ENCODE measurements around the gene FBXO28. TPM values are rescaled to one million over a fixed set of nuclear protein-coding genes. Genes with fewer than 3 reads are reported as not detected.

FBXO28 gene
- total RNA-seq, 1 donor from 2014 or later, result 34.7 TPM

DNA sequence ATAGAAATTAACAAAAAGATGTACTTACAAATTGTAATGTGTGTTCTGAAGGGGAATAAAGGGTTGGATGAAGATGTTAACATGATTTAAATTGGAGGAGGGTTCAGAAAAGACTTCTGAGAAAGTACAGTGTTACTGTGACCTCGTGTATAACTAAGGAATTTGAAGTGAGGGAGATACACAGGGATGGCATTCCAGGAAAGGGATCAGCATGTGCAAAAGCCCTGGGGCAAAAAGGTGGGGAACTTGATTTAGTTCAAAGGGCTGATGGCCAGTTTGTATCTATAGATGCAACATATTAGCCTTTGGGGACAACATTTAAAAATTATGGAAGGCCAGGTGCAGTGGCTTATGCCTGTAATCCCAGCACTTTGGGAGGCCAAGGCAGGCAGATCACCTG, 35.8 kb downstream of the FBXO28 start:
- DNase-seq (ENCODE audit: extremely low read depth, low read depth, low spot score), result no peak

- DNase-seq (ENCODE audit: extremely low read depth, low read depth, low spot score), result no peak
Observed at GRCh38 chr1:224151117-224151516, 37.2 kb downstream of the FBXO28 start.

- no peak for DNase-seq (ENCODE audit: extremely low read depth, low read depth, low spot score)
Observed at GRCh38 chr1:224157316-224157715, 43.4 kb downstream of the FBXO28 start.

GRCh38 chr1:224159541-224159940, 45.6 kb downstream of the FBXO28 start:
- DNase-seq (ENCODE audit: extremely low read depth, low read depth, low spot score), result no peak

DNA sequence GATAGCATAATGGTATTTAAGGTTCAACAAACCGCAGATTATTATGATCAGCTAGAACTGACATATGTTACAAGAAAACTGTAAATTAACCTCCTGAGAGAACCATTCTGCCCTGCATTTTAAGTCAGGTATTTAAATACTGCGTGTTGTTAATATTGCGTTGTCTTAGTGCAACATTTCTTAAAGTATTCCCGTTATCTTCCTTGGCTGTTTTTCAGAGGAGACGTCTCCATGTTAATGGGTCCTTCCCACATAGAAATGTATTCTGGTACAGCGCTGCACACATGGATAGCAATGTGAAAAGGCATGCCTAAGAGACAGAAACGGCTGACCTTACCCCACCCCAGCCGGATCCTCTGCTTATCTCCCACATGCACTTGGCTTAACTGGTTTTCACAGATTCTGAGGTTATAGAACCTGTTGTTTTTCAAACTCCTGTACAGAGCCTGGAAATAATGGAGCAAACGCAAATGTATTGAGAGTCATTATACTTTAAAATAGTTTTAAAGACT, 46.3 kb downstream of the FBXO28 start:
- no peak for DNase-seq (ENCODE audit: extremely low read depth, low read depth, low spot score)

DNA sequence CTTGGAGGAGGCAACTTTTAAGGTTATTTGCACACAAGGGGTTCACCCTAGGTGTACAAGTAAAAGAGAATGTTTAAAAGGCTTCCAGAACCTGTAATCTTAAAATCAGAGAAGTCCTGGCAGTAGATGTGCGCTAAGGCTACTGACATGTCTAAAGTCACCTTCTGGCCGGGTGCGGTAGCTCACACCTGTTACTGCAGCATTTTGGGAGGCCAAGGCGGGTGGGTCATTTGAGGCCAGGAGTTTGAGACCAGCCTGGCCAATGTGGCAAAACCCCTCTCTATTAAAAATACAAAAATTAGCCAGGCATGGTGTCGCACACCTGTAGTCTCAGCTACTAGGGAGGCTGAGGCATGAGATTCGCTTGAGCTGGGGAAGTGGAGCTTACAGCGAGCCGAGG, 48.9 kb downstream of the FBXO28 start:
- no peak for DNase-seq (ENCODE audit: extremely low read depth, low read depth, low spot score)

- no peak for DNase-seq (ENCODE audit: extremely low read depth, low read depth, low spot score)
Observed at GRCh38 chr1:224163311-224163710, 49.4 kb downstream of the FBXO28 start.

DNA sequence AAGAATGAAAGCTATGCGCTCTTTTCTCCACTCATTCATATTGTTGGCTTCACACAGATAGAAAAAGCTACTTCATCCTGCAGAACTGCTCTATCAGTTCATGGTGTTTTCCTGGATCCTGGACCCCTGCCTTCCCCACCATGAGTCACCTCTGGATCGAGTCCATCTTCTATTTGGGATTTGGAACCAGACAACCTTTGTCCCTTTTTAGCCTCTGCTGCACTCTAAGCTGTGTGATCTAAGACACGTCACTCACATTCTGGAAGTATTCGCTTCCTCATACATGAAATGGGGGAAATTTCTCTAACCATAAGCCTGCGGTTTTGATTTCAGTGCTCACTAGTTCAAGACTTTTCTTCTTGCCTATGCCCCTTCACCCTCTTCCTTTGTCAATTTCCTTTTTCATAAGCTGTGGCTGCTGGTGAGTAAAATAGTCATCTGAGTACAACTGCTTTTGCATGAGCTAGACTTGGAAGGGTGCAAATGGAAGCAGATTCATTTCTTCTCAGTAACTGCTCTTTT, 55.0 kb downstream of the FBXO28 start:
- DNase-seq (ENCODE audit: extremely low read depth, low read depth, low spot score), result peak; percentile 47

- no peak for DNase-seq (ENCODE audit: extremely low read depth, low read depth, low spot score)
Observed at GRCh38 chr1:224169718-224170270, 55.9 kb downstream of the FBXO28 start.

DNA sequence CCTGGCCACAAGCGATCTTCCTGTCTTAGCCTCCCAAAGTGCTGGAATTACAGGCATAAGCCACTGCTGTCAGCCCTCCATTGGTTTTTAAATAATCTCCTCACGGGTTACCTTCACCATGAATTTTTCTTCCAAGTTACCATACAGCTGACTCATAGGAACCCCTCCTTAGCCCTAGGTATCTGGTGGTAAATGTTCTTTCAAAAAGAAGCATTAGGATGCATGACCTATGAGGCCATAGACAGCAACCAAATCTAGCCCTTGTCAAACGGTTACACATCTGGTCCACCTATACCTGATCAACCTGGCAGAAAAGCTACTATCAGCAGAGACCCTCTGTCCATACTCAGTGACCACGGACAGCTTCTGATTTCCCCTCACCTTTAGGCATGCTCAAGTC, 56.4 kb downstream of the FBXO28 start:
- DNase-seq (ENCODE audit: extremely low read depth, low read depth, low spot score), result no peak

DNA sequence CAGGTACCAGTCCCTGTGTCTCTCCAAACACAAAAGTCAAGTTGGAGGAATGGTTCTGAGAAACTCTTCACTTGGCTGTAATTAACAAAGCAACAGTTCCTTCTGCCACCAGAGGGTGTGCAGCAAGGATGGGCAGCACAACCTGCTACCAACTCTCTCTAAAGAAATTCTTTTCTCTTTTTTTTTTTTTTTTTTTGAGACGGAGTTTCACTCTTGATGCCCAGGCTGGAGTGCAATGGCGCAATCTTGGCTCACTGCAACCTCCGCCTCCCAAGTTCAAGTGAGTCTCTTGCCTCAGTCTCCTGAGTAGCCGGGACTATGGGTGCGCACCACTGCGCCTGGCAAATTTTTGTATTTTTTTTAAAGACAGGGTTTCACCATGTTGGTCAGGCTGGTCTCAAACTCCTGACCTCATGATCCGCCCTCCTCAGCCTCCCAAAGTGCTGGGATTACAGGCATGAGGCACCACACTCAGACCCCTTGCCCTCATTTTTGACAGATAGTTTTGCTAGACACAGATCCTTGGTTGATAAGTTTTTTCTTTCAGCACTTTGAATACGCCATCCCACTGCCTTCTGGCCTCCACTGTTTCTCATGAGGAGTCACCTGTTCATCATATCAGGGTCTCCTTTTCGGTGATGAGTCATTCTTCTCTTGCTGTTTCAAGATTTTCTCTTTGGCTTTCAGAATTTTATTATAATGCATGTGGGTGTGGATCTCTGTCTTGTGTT, 57.0 kb downstream of the FBXO28 start:
- DNase-seq (ENCODE audit: extremely low read depth, low read depth, low spot score), result no peak

DNA sequence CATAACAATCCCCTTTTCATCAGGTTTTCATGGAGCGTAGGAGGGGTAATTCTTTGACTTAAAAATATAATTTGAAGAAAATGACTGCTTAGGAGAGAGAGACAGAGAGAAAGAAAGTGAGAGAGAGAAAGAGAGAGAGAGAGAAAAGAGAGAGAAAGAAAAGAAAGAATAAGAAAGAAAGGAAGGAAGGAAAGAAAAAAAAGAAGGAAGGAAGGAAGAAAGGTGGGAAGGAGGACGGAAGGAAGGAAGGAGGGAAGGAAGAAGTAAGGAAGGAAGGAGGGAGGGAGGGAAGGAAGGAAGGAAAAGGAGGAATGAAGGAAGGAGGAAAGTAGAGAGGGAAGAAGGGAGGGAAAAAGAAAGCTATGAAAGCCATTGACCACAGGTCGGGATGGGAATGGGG, 58.3 kb downstream of the FBXO28 start:
- no peak for DNase-seq (ENCODE audit: extremely low read depth, low read depth, low spot score)

DNA sequence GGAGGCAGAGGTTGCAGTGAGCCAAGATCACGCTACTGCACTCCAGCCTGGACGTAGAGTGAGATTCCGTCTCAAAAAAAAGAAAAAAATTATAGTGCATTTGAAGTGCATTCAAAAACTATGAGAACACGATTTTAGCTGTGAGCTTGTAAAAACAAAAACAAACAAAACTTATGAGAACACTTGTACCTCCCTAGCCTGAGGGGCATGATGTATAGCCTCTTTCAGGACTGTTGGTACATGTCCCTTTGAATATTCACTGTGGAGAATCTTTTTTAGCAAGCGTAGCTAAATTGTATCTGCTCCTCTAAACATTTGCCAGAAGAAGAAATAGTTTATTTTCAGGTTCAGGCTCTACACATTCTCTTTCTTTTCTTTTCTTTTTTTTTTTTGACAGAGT, 59.6 kb downstream of the FBXO28 start:
- DNase-seq (ENCODE audit: extremely low read depth, low read depth, low spot score), result no peak

GRCh38 chr1:224175617-224176016, 61.7 kb downstream of the FBXO28 start:
- DNase-seq (ENCODE audit: extremely low read depth, low read depth, low spot score), result no peak

DNA sequence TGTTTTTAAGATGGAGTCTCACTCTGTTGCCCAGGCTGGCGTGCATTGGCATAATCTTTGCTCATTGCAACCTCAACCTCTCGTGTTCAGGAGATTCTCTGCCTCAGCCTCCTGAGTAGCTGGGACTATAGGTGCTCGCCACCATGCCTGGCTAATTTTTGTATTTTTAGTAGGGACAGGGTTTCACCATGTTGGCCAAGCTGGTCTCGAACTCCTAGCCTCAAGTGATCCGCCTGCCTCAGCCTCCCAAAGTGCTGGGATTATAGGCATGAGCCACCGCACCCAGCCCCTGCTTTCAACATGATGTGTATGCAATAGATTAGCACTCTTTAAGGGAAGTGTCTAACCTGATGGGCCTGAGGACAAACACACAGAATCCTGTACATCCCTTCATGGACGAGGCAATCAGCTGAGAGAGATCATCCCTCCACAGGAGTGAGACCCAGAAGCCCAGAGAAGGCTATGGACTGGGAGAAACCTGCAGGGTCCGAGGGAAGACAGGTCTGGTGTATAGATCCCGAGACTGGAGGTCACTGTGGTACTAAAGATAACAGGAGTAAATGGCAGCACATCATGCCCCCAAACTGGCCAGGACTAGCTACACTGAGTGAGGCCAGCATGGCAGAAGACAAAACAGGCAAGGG, 63.6 kb downstream of the FBXO28 start:
- no peak for DNase-seq (ENCODE audit: extremely low read depth, low read depth, low spot score)

DNA sequence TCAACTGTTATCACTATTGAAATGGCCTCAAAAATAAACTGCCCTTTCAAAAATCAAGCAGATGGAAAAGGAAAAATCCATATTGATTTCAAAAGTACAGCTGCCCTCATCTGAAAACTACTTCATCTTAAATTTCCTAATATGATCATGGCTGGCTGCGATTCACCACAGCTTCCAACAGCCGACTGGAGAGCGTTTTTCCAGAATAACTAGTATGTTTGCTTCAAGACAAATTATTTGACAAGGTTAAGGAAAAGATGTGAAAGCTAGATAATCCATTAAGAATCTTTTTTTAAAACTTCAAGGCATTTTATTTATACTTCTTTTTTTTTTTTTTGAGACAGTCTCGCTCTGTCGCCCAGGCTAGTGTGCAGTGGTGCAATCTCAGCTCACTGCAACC, 65.0 kb downstream of the FBXO28 start:
- no peak for DNase-seq (ENCODE audit: extremely low read depth, low read depth, low spot score)

- no peak for DNase-seq (ENCODE audit: extremely low read depth, low read depth, low spot score)
Observed at GRCh38 chr1:224180783-224181452, 67.0 kb downstream of the FBXO28 start.

- DNase-seq (ENCODE audit: extremely low read depth, low read depth, low spot score), result no peak
Observed at GRCh38 chr1:224181453-224181810, 67.5 kb downstream of the FBXO28 start.

DNA sequence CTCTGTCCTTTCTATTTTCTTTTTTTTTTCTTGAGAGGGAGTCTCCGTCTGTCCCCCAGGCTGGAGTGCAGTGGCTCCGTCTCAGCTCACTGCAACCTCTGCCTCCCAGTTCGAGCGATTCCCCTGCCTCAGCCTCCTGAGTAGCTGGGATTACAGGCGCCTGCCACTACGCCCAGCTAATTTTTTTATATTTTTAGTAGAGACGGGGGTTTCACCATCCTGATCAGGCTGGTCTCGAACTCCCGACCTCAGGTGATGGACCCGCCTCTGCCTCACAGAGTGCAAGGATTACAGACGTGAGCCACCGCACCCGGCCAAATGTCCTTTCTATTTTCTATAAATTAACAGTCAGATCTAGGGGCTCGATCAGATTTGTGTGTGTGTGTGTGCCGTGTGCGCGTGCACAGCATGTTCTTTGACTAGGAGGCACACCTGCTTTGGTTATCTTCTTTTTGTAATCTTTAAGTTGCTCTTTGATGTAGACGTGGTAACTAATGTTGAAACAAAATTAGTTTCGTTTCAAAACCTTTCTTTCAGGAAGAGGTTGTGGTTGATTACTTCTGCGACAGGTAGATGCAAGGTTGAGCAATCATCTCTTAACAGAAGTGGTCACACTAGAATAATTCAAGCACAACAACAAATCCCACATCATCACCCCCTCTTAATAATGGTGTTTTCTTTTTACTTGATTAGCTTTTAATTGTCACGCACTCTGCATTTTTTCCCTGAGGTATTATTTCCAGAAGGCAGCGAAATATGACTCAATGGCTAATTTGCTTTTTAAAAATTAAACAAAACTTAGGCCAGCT, 68.3 kb downstream of the FBXO28 start:
- no peak for DNase-seq (ENCODE audit: extremely low read depth, low read depth, low spot score)

- DNase-seq (ENCODE audit: extremely low read depth, low read depth, low spot score), result no peak
Observed at GRCh38 chr1:224182866-224183590, 69.1 kb downstream of the FBXO28 start, which contains the start of gene DEGS1. DEGS1 (plus strand) TSS chr1:224183240; CDS start chr1:224183337, 97 bp downstream.

Measured in glomerular endothelial cell (primary cell).